NAMALWA (cell line): ENCODE measurements around the gene FFAR1.
A peak's percentile ranks its signal among the peaks of the same experiment; 100 is the strongest.

Experiments
- DNase-seq: peaks from one replicate; pipeline ENCODE4 v3.0.0-alpha.2; 2015; ENCODE audit warnings: low spot score

Gene FFAR1

DNA sequence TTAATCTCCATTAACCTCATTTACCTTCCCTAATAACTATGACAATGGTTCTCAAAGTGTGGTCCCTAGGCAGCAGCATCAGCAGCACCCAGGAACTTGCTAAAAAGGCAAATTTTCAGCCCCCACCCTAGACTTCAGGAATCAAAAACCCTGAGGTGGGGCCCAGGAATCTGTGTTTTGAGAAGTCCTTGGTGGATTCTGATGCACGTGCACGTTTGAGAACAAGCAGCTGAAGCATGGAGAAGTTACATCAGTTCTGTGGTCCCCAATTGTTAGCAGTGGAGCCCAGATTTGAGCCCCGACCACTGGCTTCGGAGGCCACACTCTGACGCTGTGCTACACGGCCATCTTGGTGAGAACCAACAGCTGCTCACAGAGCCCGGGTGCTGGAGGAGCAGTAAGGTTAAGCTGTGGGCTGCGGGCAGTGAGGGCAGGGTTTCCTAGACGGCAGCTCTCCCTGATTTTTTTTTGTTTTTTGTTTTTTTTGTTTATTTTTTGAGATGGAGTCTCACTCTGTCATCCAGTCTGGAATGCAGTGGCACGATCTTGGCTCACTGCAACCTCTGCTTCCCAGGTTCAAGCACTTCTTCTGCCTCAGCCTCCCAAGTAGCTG, 32.7 kb upstream of the FFAR1 start:
- no peak for DNase-seq

DNA sequence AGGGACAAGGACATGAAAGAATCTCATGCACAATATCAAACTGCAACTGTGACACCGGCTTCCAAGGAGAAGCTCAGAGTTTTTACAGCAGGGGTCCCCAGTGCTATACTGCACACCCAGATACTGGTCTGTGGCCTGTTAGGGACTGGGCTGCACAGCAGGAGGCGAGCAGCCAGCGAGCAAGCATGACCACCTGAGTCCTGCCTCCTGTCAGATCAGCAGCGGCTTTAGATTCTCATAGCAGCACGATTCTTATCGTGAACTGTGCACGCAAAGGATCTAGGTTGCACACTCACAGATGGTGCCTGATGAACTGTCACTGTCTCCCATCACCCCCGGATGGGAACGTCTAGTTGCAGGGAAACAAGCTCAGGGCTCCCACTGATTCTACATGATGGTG, 31.8 kb upstream of the FFAR1 start:
- DNase-seq: peak; percentile 41

DNA sequence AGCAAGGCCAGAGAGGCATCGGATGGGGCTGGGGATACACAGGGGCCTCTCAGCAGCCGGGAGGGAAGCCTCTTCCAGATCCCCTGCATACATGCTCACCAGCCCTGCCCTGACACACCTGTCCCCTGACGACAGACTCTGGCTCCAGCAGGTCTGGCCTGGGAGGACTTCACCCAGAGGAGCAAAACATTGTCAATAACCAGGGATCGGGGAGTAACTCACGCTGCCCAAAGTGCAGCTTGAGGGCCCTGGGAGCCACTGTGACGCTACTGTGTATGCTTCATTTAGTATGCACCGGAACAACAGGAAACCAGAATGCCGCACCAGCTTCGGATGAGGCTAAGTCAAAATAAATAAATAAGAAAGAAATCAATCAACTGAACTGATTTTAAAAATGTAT, 31.1 kb upstream of the FFAR1 start:
- DNase-seq: no peak

DNA sequence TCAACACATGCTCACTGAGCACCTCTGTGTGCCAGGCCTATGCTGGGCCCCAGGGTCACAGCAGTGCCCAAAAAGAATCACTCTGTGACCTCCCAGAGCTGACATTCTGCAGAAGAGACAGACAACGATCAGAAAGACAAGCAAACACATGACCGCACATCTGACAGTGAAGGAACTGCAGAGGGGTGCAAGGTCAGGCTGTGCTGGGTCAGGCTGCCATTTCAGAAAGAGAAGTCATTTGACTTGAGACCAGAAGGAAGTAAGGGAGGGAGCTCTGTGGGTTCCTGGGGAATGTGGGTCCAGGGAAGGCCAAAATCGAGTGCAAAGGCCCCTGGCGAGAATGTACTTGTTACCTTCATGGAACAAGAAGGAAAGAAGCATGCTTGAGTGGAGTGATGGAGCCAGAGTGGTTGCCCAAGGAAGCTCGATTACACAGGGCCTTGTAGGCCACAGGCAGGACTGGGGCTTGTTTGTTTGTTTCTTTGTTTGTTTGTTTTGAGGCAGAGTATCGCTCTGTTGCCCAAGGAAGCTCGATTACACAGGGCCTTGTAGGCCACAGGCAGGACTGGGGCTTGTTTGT, 30.1 kb upstream of the FFAR1 start:
- no peak for DNase-seq

DNA sequence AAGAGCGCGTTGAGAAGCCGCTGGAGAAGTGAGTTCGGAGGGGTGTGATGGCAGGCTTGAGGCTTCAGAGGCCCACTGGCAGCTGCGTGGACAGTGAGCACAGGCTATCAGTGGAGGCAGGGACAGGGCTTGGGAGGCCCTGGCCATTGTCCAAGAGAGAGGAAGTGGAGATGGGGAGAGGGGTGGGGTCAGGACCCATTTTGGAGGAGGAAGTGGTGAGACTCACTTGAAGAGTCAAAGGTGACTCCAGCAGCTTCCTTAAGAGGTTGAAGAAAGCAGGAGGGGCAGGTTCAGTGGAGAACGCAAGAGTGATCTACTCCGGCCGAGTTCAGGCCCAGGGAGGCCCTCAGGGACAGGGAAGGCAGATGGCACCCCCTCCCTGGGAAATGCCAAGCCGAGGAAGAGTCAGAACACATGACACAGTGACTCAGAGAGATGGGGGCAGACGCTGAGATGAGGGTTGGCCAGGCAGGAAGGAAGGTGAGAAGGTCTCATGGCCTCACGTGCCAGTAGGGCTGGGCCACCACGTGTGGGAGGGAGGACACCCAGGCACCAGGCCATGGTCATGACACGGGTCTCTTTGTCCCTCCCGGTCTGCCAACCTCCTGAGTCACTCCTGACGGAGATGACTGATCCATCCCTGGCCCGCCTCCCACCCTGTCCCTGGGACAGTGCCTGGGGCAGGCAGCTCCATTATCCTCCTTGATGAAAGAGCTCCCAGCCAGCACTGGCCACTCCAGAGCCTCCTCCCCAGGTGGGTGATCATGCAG, 28.8 kb upstream of the FFAR1 start:
- DNase-seq: no peak

DNA sequence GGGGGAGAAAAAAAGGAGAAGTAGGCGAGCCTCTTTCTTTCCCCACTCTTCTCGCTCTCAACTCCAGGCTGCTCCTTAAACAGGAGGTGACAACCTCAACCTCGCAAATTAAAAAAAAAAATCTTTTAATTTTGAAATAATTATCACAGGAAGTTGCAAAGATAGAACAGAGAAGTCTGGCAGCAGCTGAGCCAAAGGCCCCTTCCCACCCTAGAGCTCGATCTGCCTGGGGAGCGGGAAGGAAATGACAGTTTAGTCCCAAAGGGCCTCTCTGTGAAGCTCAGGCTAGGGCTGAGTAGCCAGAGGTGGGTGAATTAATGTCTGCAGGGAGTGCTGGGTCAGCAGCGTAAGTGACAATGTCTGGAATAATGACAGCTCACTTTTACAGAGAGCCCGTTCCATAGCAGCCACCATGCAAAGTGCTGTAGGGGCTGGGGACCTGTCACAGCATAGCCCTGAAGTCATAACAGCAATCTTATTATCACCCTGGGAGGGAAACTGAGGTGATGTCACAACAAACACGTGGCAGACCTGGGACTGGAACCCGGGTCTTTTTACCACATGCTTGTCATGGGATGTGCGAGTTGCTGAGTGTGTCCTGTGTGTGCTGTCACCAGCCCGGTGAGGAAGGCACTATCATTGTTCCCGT, 27.5 kb upstream of the FFAR1 start:
- DNase-seq: peak; percentile 63

DNA sequence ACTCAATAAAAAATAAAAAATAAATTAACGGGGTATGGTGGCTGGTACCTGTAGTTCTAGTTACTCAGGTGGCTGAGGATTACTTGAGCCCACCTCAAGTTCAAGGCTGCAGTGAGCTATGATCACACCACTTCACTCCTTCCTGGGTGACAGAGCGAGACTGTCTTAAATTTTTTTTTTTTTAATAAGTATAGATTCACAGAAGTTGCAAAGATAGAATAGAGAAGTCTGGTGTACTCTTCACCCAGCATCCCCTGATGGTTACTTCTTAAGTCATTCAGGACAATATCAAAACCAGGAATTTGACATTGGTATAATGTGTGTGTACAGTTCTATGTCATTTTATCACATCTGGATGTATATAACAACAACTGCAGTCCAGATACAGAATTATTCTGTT, 26.4 kb upstream of the FFAR1 start:
- peak; percentile 30 for DNase-seq

DNA sequence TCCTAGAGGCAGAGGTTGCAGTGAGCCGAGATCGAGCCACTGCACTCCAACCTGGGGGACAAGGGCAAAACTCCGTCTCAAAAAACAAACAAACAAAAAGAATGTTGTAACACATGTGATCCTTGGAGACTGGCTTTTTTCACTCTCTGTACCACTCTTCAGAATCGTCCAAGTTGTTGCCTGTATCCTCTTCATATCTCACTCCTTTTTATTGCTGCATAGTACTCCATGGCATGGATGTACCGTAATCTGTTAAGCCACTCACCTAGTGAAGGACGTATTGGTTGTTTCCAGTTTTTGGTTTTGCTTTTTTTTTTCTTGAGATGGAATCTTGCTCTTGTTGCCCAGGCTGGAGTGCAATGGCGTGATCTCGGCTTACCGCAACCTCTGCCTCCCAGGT, 25.7 kb upstream of the FFAR1 start:
- no peak for DNase-seq

DNA sequence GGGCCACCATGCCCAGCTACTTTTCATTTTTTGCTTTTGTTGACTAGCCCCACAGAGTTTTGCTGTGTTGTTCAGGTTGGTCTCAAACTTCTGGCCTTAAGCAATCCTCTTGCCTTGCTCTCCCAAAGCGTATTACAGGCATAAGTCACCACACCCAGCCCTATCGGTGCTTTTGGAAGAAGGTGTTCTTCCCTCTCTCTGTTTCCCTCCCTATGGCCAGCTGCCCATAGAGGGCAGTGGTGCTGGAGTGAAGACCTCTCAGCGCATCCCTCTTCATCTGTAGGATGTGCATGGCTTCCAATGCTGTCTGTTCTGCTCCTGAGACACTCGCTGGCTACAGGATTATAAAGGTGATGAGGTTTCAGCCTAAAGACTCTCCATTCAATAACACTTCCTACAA, 20.1 kb upstream of the FFAR1 start:
- no peak for DNase-seq

DNA sequence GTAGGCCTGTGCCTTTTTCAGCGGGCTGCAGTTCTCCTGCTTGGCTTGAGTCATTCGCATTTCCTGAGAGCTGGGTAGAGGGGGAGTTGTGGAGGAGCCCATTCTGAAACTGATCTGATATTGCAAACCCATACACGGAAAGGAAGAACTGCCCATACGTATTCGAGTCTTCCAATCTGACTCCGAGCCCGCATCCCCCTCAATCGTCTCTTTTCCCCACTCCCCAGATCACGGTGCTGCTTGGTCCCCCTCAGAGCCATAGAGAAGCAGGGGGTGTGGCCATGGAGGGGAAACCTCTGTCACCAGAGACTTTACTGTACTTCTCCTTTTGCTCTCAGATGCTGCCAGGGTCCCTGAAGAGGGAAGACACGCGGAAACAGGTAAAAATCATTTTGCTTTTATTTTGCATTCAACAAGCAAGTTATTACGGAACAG, 18.8 kb upstream of the FFAR1 start, which contains the start of gene CD22:
Gene CD22 (plus strand): TSS at position 337 of the 435 bp plus-strand sequence. CDS start 2,854 bp downstream, outside the sequence.
- DNase-seq: peak; percentile 85

DNA sequence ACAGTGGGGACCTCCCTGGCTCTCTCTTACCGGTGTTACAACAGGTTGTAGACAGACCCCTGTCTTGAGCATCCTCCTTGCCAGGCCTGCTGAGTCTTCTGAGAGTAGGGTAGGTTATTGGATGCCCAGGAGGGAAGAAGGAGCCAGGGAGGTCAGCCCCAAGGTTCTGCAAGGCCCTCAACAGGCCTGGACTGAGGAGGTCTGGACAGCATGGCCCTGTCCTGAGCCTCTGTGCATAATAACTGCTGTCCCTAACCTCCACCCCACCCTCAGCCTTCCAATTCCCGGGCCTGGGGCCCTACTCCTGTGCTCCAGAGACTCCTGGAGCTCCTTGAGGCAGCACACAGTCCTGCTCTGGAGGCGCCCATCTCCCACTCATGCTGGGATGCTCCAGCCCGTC, 18.4 kb upstream of the FFAR1 start:
- DNase-seq: no peak

DNA sequence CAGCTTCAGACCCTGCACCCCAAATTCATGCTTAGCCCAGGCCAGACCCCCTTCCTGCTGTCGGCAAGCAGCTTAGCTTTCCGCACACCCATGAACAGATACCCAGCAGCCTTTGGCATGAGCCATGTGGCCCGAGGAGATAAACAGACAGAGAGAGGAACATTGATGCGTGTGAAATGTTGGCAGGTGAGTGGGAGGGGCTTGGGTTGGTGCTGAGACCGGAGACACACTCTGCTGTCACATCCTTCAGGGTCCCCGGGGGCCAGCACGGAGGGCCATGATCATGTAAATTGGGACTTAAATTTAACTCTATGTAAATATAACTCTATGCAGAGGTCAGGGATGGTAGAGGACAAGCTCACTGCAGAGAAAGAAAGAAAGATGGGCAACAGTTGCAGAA, 17.2 kb upstream of the FFAR1 start:
- peak; percentile 97 for DNase-seq

DNA sequence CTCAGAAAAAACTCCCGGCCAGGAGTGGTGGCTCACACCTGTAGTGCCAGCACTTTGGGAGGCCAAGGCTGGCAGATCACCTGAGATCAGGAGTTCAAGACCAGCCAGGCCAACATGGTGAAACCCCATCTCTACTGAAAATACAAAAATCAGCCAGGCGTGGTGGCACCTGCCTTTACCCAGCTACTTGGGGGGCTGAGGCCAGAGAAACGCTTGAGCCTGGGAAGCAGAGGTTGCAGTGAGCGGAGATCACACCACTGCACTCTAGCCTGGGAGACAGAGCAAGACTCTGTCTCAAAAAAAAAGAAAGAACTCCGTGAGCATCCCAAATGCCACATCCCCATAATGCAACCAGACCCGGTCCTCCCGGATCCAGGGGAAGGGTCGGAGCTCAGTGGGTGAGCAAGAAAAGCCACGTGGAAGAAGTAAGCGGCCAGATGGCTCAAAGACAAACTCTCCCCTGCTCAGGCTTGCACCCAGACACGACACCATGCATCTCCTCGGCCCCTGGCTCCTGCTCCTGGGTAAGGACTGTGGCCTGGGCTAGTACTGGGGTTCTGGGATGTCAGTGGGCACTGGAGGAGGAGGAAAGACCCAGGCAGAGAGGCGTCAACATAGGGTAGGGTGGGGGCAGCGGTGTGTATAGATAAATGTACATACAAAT, 16.0 kb upstream of the FFAR1 start:
- DNase-seq: peak; percentile 55

DNA sequence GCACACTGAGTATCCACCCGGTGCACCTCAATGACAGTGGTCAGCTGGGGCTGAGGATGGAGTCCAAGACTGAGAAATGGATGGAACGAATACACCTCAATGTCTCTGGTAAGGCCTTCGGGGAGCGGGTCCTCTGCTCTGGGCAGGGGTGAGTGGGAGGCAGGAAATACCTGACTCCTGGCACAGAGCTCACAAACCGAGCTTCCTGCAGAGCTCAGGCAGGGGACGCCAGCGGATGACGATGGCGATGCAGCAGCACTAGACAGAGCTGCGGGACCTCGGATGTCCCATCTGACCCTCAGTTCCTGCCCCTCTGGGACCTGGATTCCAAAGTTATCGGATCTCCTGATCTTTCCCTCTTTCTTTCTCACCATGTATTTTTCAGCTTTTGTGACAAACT, 14.9 kb upstream of the FFAR1 start:
- DNase-seq: no peak

DNA sequence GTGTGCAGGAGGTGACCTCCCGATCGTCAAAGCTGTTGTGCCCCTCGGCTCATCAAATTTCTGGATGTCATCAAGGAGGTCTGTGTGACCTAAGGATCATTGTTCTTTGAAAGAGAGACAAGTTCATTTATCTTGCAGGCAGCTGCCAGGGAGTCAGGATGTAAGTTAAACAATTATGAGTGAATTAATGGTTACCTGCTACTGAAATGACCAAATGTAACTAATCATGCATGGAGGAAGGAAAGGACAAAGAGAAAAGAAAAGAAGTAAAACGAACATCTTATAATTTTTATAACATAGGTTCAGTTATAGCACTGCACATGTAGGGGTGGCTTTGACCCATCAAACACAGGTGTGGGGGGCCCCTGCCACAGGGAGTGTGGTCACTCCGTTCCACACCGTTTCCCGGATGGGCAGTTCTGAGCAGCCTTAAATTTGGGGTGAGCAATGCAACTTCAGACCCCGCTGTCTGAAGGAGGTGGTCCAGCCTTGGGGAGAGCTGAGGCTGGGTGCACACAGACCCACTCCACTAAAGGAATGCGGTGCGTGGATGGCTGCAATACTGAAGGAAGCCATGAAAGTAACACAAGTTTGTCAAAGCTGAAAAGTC, 13.5 kb upstream of the FFAR1 start:
- DNase-seq: no peak

DNA sequence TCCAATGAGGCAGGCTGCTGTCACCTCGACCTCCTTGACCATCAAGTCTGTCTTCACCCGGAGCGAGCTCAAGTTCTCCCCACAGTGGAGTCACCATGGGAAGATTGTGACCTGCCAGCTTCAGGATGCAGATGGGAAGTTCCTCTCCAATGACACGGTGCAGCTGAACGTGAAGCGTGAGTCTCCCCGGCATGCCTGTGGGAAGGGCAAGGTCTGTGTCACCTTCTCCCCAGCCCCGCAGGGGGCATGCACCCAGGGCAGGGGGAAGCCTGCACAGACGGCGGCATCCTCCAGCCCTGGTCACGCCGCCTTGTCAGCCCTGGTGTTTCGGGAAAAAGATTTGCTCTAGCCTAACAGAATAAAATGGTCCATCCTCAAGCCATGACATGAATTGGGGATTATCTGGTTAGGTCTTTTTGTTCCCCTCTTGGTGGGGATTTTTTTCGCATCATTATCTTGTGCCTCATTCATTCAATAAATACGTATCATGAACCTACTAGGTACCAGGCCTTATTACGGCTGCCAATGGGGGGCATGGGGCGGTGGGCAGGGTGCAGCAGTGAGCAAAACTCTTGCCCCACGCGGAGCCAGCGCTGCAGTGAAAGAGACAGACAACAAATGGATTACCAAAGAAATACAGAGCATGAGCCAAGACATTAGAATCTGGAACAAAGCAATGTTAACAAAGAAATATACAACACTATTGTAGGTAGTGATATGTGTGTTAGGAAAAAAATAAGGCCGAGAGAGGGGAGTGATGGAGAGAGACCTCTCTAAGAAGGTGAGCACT, 11.3 kb upstream of the FFAR1 start:
- DNase-seq: no peak

DNA sequence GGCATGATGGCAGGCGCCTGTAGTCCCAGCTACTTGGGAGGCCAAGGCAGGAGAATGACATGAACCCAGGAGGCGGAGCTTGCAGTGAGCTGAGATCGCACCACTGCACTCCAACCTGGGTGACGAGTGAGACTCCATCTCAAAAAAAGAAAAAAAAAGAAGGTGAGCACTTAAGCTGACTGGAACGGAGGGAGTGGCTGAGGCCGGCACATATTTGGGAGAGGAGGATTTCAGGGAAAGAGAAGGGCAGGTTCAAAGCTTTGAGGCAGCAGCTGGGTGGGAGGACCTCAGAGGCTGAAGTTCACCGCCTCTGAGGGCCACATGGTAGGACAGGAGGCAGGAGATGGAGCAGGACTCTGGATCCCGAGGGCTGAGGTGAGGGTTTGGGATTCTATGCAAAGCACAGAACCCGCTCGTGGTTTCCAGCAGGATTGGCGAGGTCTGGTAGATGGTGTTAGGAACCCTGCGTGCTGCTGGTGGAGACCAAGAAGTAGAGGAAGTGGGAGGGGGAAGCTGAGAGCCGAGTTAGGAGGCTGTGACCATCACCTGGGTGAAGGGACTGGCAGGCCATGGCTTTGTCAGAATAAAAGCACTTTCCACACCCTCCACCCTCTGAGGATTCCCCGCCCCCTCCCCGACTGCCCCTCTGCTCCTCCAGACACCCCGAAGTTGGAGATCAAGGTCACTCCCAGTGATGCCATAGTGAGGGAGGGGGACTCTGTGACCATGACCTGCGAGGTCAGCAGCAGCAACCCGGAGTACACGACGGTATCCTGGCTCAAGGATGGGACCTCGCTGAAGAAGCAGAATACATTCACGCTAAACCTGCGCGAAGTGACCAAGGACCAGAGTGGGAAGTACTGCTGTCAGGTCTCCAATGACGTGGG, 10.4 kb upstream of the FFAR1 start:
- no peak for DNase-seq

DNA sequence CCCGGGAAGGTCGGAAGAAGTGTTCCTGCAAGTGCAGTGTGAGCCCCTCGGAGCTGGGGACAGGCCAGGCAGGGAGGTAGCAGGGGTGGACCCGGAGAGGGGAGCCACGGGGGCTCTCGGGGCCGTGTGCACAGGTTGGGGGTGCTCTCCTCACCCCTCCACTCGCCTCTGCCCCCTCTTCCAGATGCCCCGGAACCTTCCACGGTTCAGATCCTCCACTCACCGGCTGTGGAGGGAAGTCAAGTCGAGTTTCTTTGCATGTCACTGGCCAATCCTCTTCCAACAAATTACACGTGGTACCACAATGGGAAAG, 9.8 kb upstream of the FFAR1 start:
- DNase-seq: no peak

DNA sequence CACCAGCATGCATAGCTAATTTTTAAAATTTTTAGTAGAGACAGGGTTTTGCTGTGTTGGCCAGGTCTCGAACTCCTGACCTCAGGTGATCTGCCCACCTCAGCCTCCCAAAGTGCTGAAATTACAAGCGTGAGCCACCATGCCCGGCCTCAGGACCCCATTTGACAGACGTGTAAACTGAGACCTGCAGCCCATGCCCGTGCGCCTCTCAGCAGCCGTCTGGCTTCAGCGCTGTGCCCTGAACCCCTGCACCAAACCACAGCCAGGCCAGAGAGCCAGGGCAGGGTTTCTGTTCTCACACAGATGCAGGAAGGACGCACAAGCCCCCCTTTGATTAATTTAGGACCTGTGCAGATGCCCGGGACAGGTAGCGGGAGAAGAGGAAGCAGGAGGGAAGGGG, 7.3 kb upstream of the FFAR1 start:
- DNase-seq: no peak

DNA sequence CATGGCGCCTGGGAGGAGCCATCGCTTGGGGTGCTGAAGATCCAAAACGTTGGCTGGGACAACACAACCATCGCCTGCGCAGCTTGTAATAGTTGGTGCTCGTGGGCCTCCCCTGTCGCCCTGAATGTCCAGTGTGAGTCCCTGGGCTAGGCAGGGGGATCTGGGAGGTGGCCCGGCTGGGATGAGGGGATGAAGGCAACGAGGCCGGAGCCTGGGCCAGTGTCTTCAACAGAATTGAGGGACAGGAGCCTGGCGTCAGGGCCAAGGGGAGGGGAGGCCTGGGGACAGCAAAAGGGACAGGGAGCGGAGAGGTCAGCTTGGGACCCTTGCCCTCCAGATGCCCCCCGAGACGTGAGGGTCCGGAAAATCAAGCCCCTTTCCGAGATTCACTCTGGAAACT, 6.7 kb upstream of the FFAR1 start:
- DNase-seq: no peak
